GM12892 (cell line): ENCODE results near the gene NCLN.
A peak's percentile ranks its signal among the peaks of the same experiment; 100 is the strongest.
"Not testable (repeated sequence)": the region's sequence is repeated elsewhere in the genome, so short reads cannot be mapped to it uniquely, and the experiment has no call there.

Source experiments
- DNase-seq: peaks from one replicate; pipeline ENCODE4 v3.0.0; 2011; ENCODE audit not compliant: insufficient read length
- FAIRE-seq: peaks from 2 replicates; lab custom pipeline; 2011; peaks lifted over from hg19 to GRCh38; lab: Jason Lieb, UNC
- POLR2A ChIP-seq: IDR thresholded peaks from 2 replicates; pipeline ENCODE4 v1.6.1; 2011; ENCODE audit warnings: low read depth, low read length, control low read depth
- POLR2AphosphoS5 ChIP-seq: IDR thresholded peaks from 2 replicates; pipeline ENCODE4 v1.6.1; 2011; ENCODE audit warnings: low read depth, low read length, control low read depth
- TAF1 ChIP-seq: IDR thresholded peaks from 2 replicates; pipeline ENCODE4 v1.6.1; 2011; ENCODE audit warnings: low read depth, mild to moderate bottlenecking, control low read depth, low read length, borderline replicate concordance

Gene NCLN

GRCh38 chr19:3208317-3209207 lies 22.8 kb downstream of the NCLN start:
- no peak for FAIRE-seq
- TF ChIP-seq TAF1 (no peak), POLR2AphosphoS5 (no peak), POLR2A (no peak)
- no peak for DNase-seq

GRCh38 chr19:3210347-3211017 lies 24.8 kb downstream of the NCLN start:
- DNase-seq: peak; percentile 90
- peak; percentile 87 for FAIRE-seq
- no peak for TF ChIP-seq TAF1
- no peak for TF ChIP-seq POLR2A
- TF ChIP-seq POLR2AphosphoS5: no peak; the same call in 1 of the 2 replicates

DNA sequence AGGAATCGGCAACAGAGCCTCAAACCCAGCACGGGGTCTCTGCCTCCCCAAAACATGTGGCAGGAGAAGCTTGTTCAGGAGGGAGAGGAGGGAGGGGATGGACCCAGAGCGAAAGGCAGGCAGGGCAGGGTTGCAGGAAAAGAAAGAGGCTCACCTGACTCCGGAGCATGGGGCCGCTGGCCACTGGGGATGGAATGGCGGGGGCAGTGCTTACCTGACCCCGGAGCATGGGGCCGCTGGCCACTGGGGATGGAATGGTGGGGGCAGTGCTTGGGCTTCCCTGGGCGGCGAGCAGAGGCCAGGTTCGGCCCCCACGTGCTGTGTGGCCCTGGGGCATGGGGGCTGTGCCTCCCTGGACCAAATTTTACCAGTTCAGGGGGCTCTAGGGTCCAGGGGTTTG lies 25.5 kb downstream of the NCLN start:
- no peak for FAIRE-seq
- TF ChIP-seq TAF1 (no peak), POLR2A (no peak), POLR2AphosphoS5 (no peak)
- no peak for DNase-seq

GRCh38 chr19:3213159-3213558 lies 27.4 kb downstream of the NCLN start:
- FAIRE-seq (no peak), DNase-seq (no peak)
- TF ChIP-seq POLR2A (no peak), POLR2AphosphoS5 (no peak), TAF1 (no peak)

DNA sequence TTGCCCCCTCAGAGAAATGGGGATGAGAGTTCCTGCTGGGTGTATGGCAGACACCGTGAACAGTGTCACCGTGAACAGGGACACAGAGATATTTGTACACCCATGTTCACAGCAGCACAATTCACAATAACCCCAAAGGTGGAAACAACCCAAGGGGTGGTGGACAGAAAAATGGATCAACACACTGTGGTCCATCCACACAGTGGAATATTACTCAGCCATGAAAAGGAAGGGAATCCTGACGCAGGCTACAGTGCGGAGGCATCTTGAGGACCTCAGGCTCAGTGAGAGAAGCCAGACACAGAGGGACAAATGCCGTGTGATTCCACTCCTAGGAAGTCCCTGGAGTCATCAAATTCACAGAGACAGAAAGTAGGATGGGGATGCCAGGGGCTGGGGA lies 31.1 kb downstream of the NCLN start:
- FAIRE-seq (no peak), DNase-seq (no peak)
- TF ChIP-seq POLR2AphosphoS5: no peak
- TF ChIP-seq POLR2A: no peak
- TF ChIP-seq TAF1: no peak

GRCh38 chr19:3220576-3220975 lies 34.8 kb downstream of the NCLN start:
- no peak for FAIRE-seq
- DNase-seq: no peak
- no peak for TF ChIP-seq TAF1
- no peak for TF ChIP-seq POLR2AphosphoS5
- no peak for TF ChIP-seq POLR2A

DNA sequence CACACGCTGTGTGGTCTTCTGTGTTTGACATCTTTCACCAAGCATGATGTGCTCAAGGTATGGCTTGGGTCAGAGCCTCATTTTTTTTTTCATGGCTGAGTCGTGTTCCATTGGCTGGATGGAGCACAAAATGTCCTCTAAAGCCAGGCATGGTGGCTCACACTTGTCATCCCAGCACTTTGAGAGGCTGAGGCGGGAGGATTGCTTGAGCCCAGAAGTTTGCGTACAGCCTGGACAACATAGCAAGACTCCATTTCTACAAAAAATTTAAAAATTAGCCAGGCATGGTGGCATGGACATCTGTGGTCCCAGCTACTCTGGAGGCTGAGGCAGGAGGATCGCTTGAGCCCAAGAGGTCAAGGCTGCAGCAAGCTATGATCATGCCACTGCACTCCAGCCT lies 35.8 kb downstream of the NCLN start:
- DNase-seq, FAIRE-seq: not testable (repeated sequence)

GRCh38 chr19:3222709-3223108 lies 37.0 kb downstream of the NCLN start:
- DNase-seq (no peak), FAIRE-seq (no peak)
- TF ChIP-seq POLR2AphosphoS5: no peak
- TF ChIP-seq TAF1: no peak
- no peak for TF ChIP-seq POLR2A

DNA sequence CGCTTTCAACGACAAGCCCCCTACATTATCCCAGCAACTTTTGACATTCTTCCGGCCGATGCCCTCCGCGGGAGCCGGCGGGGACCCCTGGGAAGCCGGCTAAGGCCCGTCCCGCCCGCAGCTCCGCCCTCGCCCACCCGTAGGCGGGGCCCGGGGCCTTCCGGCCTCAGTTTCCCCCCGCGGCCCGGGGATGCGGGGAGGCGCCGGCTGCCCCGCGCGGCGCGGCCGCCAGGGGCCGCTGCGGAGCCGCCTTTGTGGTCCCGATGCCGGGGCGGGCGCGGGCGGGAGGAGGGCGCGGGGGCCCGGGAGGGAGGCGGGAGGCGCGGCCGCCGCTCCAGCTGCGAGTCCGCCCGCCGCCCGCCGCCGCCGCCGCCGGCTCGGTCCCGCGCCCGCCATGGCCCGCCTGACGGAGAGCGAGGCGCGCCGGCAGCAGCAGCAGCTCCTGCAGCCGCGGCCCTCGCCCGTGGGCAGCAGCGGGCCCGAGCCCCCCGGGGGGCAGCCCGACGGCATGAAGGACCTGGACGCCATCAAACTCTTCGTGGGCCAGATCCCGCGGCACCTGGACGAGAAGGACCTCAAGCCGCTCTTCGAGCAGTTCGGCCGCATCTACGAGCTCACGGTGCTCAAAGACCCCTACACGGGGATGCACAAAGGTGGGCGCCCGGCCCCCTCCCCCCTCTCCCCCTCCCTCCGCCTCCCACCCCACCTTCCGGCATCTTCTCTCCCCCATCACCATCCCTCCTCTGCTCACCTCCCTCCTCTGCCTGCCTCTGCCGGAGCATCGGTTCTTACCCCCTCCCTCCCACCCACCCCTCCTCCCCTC lies 38.8 kb downstream of the NCLN start, which contains the start of gene CELF5:
Gene CELF5 (plus strand): TSS at position 316 of the 823 bp plus-strand sequence. CDS start 79 bp downstream, at position 395.
- peak; percentile 57 for FAIRE-seq

GRCh38 chr19:3225169-3225485 lies 39.4 kb downstream of the NCLN start:
- TF ChIP-seq POLR2A: no peak
- TF ChIP-seq POLR2AphosphoS5: no peak
- TF ChIP-seq TAF1: no peak
- DNase-seq (no peak), FAIRE-seq (no peak)

More for the DNA sequence above, 38.8 kb downstream of the NCLN start, which contains the start of gene CELF5:
- peak; percentile 79 for DNase-seq
- TF ChIP-seq POLR2AphosphoS5 (no peak), TAF1 (no peak), POLR2A (no peak)

DNA sequence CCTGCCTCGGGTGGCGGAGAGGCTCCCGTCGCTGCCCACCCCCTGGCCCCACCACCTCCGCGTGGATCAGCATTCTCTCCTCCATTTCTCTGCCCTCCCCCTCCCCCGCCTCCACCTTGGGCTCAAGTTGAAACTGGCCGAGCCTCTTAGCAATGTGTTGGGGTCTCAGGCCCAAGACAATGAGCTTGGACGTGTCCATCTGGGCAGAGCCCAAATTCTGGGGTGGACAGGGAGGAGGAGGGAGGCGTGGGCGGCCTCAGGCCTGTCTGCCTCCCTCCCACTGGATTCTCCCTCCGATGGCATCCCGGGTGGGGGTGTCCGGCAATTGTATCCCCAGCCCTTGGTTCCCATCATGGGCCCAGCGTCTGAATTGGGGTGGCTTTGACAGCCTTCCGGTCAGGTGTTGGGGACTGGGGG lies 40.0 kb downstream of the NCLN start:
- no peak for FAIRE-seq

More for the DNA sequence above, 40.0 kb downstream of the NCLN start:
- TF ChIP-seq POLR2AphosphoS5: no peak
- TF ChIP-seq TAF1: no peak
- TF ChIP-seq POLR2A: no peak
- DNase-seq: no peak
